Dermis blood vessel endothelial cell (primary cell): ENCODE measurements around the gene GATA5. TPM values are rescaled to one million over a fixed set of nuclear protein-coding genes. Genes with fewer than 3 reads are reported as not detected.
A peak's percentile ranks its signal among the peaks of the same experiment; 100 is the strongest.
"Not testable (repeated sequence)": the region's sequence is repeated elsewhere in the genome, so short reads cannot be mapped to it uniquely, and the experiment has no call there.

Source experiments
- DNase-seq: peaks from one replicate; pipeline ENCODE4 v3.0.0; 2010
- total RNA-seq: library from RNA; depleted of rRNA; stranded (reverse); fragments of >200 nt; gene quantifications from 2 replicates; pipeline ENCODE4 v1.2.3, GENCODE V29; 2014

Gene GATA5
- total RNA-seq, 1 donor from 2014 or later: not detected

- no peak for DNase-seq
These were observed 28.5 kb upstream of the GATA5 start for GRCh38 chr20:62504323-62504722.

DNA sequence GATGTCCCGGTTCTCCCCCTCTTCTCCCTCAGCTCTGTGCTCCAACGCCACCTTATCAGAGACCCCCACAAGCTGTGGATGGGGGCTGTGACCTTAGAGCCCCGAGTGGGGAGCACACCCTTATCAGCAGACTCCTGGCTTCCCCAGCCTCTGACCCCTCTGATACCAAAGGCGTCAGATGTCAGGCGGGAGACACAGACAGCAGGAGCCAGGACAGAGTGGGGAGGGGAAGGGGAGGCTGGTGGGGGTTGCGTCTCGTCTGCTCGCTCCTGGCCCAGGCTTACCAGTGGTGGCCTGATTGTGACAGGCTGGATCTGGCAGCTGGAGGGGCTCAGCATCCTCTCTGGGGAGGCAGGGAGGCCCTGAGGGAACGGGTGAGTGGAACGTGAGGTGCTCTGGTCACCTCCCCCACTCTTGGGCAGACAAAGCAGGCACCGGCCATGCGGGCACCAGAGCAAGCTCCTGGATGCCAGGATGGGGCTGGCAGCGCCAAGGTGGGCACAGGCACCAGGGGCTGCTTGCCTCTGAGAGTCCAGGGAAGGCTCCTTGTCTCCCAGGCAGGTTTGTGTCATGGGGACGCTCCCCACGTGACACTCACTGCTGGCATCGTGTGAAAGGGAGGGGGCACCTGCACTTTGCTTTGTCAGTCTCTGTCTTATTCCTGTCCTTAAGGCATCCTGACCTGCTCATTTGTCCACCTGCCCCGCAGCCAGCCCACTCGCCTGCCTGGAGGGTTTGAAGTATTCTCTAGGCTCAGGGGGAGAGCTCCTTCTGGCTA is 27.8 kb upstream of the GATA5 start:
- no peak for DNase-seq

- DNase-seq: no peak
These were observed 26.8 kb upstream of the GATA5 start for GRCh38 chr20:62502496-62503095.

GRCh38 chr20:62501801-62502495 is 26.2 kb upstream of the GATA5 start:
- DNase-seq: peak; percentile 88

GRCh38 chr20:62500237-62500864 is 24.6 kb upstream of the GATA5 start:
- DNase-seq: peak; percentile 80

DNA sequence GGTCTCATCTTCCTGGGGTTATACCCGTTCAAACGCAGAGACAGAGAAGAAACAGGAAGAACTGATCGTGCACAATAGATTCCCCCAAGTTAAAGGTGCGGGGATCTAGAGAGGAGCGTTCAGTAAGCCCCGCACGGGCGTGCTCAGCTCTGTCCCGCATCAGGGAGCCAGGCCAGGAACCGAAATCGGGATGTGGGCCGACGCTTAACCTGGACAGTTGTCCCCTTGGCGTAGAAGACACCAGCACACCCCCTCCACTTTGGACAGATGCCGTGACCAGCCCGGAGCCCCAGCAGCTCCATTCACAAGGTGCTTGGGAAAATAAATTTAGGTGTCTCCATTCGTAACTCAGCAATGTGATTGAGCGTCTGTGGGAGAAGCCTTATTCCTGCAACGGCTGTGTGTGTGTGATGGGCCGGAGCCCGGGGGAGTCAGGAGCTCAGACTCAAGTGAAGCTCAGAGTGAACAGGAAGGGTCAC is 24.0 kb upstream of the GATA5 start:
- no peak for DNase-seq

GRCh38 chr20:62498874-62499273 is 23.1 kb upstream of the GATA5 start:
- DNase-seq: no peak

- DNase-seq: peak; percentile 43
These were observed 20.9 kb upstream of the GATA5 start for GRCh38 chr20:62496568-62497218.

GRCh38 chr20:62495749-62496567 is 20.2 kb upstream of the GATA5 start:
- no peak for DNase-seq

GRCh38 chr20:62494980-62495748 is 19.4 kb upstream of the GATA5 start:
- DNase-seq: no peak

DNA sequence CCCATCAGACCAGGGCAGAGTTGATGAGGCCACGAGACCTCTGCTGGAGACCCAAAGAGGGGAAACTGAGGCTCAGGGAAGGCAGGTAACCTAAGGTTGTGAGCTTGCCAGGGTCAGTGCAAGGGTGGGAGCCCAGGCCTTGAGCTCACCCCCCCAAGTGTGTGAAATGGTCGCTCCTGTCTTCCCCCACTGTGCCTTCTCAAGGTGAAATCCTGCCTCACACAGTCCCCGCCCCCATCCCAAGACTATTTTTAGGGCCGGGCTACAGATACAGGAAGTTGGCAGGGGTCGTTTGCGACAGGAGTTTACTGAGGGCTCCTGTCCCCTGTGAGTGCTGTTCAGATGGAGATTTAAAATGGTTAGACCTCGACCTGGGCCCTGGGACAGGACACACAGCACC is 18.7 kb upstream of the GATA5 start:
- no peak for DNase-seq

DNA sequence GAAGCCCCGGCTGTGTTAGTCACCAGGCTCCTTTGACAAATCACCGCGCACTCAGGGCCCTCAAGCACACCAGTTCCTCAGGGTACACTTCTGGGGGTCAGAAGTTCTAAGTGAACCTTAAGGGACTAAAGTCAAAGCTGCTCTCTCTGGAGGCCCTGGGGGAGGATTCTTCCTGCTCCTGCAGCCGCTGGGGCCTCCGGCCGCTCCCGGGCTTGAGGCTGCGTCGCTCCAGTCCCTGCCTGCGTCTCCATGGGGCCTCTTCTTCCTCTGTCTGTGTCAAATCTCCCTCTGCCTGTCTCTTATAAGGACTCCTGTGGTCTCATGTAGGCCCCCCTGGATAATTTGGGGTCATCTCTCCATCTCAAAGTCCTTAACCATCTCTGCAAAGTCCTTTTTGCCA is 18.1 kb upstream of the GATA5 start:
- DNase-seq: no peak

DNA sequence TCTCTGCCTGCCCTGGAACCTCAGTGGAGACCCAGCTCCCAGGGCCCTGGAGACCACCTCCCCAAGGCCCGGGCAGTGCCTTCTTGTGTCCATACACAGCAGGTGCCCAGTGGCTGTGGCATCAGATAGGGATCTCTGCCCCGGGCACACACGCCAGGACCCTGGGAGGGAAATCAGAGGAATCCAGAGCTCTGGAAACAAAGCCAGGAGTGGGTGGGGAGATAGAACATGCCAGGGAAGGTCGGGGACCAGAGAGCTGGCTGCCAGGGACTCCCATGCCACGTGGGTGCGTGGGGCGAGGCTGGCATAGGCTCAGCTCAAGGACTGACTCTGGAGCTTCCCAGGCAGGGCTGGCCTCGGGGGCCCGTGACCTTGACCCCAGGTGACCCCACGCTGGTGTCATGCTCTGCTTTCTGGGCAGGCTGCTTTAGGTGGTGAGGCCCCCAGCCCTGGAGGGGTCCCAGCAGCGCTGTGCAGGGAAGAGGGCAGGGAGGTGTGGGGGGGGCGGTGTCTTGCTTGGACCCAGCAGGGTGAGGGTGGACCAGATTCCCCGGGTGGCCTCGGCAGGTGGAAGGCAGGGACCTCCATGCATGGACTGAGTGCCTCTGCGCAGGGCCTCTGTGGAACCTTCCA is 17.6 kb upstream of the GATA5 start:
- no peak for DNase-seq

- no peak for DNase-seq
These were observed 16.9 kb upstream of the GATA5 start for GRCh38 chr20:62492711-62493110.

DNA sequence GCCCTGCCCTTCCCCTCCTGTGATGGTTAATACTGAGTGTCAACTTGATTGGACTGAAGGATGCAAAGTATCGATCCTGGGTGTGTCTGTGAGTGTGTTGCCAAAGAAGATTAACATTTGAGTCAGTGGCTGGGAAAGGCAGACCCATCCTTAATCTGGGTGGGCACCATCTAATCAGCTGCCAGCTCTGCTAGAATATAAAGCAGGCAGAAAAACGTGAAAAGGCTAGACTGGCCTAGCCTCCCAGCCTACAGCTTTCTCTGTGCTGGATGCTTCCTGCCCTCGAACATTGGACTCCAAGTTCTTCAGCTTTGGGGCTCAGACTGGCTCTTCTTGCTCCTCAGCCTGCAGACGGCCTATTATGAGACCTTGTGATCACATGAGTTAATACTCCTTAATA is 15.0 kb upstream of the GATA5 start:
- not testable (repeated sequence) for DNase-seq

DNA sequence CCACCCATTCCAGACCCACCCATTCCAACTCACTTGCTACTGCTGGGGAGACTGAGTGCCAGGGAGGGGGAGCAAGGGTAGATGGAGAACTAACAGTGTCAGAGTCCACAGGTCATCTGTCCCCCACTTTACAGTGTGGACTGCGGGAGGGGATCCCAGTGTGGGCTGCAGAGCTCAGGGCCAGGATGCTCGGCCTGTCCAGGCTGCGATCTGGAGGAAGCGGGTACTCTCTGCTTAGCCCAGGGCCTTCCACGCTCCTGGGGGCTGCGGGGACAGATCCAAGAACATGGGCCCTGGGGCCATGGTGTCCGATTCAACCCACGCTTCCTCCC is 14.1 kb upstream of the GATA5 start:
- no peak for DNase-seq

GRCh38 chr20:62489186-62489931 is 13.6 kb upstream of the GATA5 start:
- DNase-seq: no peak

- no peak for DNase-seq
These were observed 12.7 kb upstream of the GATA5 start for GRCh38 chr20:62488470-62488869.

DNA sequence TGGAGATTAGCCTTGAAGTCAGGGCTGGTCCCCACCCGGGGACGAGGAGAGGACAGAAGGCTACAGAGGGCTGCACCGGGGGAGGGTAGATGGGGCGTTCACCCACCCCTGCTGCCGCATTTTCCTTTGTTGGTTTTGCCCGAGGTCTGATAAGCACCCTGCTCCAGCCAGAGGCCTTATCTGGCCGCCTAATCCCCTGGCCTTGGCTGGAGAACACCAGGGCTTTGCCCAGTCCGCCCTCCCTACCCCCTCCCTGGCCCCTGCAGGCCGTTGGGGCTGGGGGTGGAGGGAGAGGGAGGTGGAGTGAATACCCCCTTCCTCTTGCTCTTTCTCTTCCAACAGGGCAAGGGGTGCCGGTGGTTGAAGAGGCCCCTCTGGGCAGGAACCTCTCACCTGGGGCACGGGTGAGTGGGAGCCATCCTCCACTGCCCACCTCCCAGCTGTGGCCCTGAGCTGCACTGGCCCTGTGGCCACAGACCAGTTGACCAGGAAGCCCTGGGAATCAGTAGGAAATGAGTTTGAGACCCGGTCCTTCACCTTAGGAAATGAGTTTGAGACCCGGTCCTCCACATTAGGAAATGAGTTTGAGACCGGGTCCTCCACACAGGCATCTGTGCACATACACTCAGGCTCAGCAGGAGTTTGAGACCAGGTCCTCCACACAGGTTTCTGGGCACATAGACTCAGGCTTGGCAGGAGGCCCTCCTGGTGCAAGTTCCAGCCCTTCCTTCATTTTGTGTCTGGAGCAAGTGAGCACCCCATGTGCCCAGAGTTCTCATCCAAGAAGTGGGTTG is 12.0 kb upstream of the GATA5 start:
- DNase-seq: no peak
